NCI-H226 (cell line): Measurements from ENCODE around the gene MRPL30.
A peak's percentile ranks its signal among the peaks of the same experiment; 100 is the strongest.
"Not testable (repeated sequence)": the region's sequence is repeated elsewhere in the genome, so short reads cannot be mapped to it uniquely, and the experiment has no call there.

Experiments
- DNase-seq: peaks from one replicate; pipeline ENCODE4 v3.0.0-alpha.2; 2015

The MRPL30 gene

DNA sequence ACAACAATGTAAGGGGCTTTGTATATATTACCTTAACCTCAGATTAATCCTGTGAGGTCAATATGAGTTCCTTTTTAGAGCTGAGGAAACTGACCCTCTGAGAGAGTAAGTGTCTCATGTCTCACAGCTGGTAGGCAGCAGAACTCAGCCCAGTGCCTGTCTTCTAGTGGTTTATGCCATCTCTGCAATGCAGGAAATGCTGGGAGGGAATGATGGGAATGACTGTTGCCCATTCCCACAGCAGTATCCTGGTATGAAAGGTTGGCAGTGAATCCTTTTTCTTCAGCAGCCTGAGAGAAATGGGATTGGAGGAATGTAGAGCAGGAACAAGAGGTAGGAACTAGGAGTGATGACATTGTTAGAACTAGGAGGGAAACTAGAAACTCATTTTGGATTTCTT, 6.0 kb downstream of the MRPL30 start:
- peak; percentile 28 for DNase-seq

DNA sequence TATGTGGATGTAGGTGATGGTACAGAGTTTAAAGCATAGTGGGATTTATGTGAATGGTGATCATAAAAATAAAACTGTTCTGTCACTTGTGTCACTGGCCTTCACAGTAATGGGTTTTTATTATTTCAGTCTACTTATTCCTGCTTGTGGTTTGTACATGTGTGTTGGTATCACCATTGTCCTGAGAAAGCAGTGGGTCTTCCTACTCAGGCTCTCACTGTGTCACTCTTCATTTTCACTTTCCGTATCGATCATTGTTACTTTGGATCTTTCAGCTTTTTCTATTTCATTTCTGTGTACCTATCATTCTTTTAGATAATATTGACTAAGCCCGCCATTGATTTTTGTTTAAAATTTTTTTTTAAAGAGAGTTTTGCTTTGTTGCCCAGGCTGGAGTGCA, 7.4 kb downstream of the MRPL30 start:
- DNase-seq = no peak

DNA sequence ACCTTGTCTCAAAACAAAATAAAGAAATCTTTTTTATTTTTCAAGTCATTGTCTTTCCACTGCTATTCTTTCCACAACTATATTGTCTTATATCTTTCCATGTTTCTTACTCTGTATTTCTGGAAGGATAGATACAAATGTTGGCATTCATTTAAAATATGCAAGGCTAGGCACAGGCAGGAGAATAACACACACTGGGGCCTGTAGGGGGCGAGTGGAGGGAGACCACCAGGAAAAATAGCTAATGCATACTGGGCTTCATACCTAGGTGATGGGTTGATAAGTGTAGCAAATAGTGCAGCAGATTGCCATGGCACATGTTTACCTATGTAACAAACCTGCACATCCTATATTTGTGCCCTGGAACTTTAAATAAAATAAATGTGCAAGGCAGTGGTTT, 9.6 kb downstream of the MRPL30 start:
- DNase-seq = no peak

DNA sequence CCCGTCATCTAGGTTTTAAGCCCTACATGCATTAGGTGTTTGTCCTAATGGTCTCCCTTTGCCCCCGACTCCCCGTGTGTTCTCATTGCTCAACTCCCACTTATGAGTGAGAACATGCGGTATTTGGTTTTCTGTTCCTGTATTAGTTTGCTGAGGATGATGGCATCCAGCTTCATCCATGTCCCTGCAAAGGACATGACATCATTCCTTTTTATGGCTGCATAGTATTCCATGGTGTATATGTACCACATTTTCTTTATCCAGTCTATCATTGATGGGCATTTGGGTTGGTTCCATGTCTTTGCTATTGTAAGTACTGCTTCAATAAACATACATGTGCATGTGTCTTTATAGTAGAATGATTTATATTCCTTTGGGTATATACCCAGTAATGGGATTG, 11.4 kb downstream of the MRPL30 start:
- not testable (repeated sequence) for DNase-seq

DNA sequence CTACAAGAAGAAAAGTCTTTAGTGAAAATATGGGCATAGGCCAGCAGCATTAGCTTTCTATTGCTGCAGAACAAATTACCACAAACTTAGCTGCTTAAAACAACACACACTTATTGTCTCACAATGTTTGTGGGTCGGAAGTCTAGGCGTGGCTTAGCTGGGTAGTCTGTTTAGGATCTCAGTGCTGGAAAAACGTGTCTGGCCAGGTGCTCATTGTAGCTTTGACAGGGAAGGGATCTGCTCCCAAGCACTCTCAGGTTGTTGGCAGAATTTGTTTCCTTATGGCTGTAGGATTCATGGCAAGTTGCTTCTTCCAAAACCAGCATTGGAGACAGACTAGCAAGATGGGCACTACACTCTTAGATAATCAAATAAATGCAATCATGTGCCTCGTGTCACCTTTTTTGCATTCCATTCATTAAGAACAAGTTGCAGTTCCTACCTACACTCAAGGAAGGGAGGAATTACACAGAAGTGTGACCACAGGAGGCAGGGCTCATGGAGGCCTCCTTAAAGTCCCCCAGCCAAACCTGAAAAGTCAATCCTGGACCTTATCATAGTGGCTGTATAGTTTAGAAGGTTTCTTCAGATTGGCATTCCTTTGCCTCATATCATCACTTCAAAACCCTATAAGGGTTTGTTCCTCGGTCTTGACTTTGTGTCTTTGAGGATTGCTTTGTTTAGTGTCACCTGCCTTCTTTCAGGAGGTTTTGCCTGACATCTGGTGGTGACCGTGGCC, 17.3 kb downstream of the MRPL30 start:
- no peak for DNase-seq

DNA sequence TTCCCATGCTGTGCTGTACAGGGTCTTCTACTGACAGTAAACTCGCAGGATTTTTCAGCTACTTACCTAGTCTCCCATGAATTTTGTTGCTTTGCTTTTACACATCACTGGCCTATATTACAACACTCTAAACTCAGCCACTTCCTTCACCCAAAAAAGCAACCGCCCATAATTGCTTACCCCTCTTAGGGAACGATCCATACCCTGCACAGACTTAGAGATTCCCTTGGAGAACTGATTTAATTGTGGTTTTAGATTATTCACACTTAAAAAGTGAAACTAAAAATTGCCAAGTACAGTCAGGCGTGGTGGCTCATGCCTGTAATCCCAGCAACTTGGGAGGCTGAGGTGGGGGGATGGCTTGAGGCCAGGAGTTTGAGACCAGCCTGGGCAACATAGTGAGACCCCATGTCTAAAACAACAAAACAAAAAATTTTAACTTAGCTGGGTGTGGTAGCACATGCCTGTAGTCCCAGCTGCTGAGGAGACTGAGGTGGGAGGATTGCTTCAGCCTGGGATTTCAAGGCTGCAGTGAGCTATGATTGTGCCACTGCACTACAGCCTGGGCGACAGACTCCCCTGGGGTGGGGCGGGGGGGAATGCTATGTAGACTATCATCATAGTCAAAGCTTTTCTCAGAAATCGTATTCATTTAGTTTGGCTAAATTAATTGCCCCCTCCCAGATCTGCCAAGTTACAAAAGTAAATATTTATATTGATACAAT, 19.3 kb downstream of the MRPL30 start:
- DNase-seq = no peak

DNA sequence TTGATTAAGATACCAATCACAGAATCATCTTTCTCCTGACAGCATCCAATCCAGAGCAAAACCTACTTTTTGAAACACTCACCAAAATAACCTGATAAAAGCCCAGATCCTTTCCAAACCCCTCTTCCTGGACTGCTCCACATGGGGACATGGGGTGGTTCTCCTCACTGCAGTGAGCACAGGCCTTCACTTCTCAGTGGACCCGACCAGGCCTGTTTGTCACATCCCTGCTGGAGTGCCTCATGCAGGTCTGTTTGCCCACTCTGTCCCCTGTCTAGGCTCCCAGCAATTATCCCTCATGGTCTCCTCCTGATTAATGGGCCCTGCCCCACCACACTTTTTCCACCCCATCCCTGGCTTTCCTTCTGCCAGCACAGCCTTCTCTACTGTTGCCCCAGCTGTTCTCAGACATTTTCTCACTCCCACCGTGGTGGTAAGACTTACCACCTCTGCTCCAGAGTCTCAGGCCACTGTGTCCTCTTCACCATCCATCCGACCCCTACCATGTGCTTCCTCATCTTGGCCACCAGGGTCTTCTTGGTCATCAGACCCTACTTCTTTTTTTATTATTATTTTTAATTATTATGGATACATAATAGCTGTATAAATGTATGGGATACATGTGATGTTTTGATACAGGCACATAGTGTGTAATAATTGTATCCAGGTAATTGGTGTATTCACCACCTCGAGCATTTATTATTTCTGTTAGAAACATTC, 21.1 kb downstream of the MRPL30 start:
- DNase-seq = no peak

DNA sequence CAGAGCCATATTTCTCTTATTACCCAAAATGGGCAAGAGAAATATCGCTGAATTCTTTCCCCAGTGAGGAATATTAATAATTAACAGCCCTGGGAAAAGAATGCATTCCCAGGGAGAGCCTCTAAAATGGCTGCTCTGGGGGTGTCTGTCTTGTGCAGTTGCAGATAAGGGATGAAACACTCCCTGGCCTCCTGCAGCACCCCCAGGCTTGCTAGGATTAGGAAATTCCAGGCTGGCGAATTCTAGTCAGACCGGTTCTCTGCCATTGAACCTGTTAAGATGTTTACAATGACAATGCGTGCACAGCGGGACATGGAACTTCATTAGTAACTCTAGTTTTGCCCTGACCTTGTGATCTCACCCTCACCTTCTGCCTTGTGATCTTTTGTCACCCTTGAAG, 24.5 kb downstream of the MRPL30 start:
- DNase-seq = no peak

DNA sequence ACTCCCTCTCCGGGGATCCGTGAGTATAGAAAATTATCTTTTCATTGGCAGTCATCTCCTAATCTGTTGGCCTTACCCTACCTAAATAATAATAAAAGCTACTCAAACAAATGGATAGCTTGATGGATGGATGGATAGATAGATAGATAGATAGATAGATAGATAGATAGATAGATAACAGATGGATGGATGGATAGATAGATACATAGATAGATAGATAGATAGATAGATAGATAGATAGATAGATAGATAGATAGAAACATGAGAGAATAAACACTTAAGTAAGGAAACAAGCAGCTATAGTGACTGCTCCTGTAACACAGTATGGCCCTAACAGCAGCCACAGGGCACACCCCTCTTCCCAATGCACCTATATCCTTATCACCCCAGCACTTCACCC, 35.1 kb downstream of the MRPL30 start:
- DNase-seq = no peak

DNA sequence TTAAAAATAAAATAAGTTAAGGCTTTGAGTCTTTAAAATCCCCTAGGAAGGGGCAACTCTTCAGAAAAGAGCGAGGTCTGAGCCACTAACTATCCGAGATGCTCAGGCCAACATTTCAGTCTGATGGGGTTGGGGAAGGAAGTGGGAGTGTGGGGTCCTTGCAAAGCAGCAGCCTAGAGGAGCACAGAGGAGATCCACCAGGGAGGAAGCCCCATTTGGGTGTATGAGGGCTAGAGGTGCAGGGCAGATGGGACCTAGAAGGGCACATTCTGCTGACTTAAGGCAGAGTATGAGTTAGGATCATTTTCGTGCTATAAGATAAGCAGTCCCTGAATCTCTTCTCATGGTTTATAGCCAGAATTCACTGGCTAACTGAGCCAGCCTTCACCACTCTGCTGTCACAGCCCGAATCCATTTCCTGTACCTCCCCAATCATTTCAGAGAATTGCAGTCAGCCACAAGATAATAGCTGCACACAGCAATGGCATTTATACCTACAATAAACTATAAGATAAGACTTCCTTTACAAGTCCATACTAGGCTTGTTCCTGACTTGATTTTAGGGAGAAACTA, 37.0 kb downstream of the MRPL30 start:
- no peak for DNase-seq

DNA sequence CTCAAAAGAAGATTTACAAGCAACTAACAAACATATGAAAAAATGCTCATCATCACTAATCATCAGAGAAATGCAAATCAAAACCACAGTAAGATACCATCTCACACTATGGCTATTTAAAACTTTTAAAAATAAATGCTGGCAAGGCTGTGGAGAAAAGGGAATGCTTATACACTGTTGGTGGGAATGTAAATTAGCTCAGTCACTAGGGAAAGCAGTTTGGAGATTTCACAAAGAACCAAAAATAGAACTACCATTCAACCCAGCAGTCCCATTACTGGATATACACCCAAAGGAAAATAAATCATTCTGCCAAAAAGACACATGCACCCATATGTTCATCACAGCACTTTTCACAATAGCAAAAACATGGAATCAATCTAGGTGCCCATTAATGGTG, 52.2 kb downstream of the MRPL30 start:
- not testable (repeated sequence) for DNase-seq

DNA sequence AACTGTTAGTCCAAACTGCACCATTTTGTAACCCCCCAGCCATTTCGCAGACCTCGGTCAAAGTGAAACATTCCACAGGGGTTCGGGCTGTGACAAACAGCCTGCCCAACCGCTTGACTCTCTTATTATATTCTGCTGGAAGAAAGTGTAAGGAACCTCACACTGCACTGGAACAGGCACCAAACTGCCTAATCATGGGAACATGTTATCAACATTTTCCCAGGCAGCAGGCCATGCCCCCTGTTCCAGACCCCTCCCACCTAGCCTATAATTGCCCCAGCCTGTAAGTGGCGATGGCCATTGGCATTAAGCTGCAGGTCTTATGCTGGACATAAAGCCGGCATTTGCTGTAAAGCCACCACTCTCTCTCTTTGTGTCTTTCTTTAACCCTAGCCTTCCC, 57.6 kb downstream of the MRPL30 start:
- DNase-seq = no peak

DNA sequence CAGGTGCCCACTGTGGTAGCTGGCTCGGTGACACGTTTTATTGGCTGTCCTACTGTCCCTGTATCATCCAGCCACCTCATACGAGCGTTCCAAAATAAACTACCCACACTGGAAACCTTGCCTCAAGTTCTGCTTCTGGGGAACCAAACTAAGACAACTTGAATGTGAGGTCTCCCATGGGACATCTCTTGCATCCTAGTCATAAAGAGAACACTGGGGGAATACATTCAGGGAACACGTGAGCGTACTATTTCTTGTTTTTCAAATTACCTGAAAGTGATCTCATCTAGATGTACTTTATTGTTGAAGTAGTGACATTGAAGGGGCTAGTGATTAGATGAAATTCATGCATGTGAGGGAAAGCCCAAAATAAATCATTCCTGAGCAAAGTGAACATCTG, 59.4 kb downstream of the MRPL30 start:
- DNase-seq = no peak

DNA sequence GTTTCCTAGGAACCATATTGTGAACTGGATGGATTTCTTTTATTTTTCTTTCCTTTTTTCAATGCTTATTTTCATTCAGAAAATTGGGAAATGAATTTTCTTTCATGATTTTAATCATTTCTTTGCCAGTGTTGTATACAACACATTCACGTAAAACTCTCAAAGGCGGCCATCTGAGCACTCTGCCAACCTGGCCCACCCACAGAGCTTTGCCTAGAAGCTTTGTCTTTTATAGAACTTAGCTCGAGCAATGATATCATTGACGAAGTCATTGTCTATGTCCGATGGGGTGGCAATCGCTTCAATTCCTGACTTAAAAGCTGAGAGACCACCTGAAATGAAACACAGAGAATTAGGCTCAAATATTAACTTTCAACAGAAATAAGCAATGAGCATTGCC, 61.2 kb downstream of the MRPL30 start:
- no peak for DNase-seq
